Mucosa of descending colon (tissue), 3 donors: ENCODE results near the gene GNAT2. TPM values are rescaled to one million over a fixed set of nuclear protein-coding genes. Genes with fewer than 3 reads are reported as not detected.

Experiments used
- ATAC-seq: fragments of 200-7000 bp; cut with Tn5 transposase; one replicate; pipeline ENCODE4 v1.9.1; 2020; ENCODE audit warnings: mild to moderate bottlenecking, moderate library complexity
- DNase-seq, 3 donors: peaks; one replicate each; pipeline ENCODE4 v3.0.0-alpha.2; 2020
- H3K36me3 ChIP-seq: fragments of 200-600 bp; one replicate; pipeline ENCODE4 v1.8.0; 2021; ENCODE audit warnings: low read depth, mild to moderate bottlenecking
- H3K4me1 ChIP-seq: fragments of 200-600 bp; one replicate; pipeline ENCODE4 v1.8.0; 2021; ENCODE audit warnings: low read depth, mild to moderate bottlenecking
- H3K4me3 ChIP-seq: fragments of 200-600 bp; one replicate; pipeline ENCODE4 v1.8.0; 2021; ENCODE audit warnings: mild to moderate bottlenecking
- H3K9me3 ChIP-seq: fragments of 200-600 bp; one replicate; pipeline ENCODE4 v1.8.0; 2021; ENCODE audit warnings: mild to moderate bottlenecking
- intact Hi-C, 2 donors: fragments of 100-400 bp; cut with DNase I in 1 of 2; cut with micrococcal nuclease in 1 of 2; formaldehyde crosslinking; loops; one replicate each; pipeline versions ENCODE4 v1.11.0 to v1.11.1; 2022; cut with DNase I, micrococcal nuclease
- total RNA-seq, 3 donors: library from RNA; stranded (reverse); fragmentation: NEBNext Ultra II Directional in 2 of 3; extraction: Animal tissue kit (Norgen Biotek cat#: 25700) in 2 of 3; gene quantifications; one replicate each; pipeline versions ENCODE4 v1.2.1 to v1.2.4, GENCODE V29; 2021 to 2023
- TF ChIP-seq, protein P1 (sequence below): fragments of 200-600 bp; IDR thresholded peaks from one replicate; pipeline ENCODE4 v1.8.0; 2022; ENCODE audit warnings: antibody characterized with exemption, mild to moderate bottlenecking
- donor health status: DM: no; HTN: no; CAD: no; lungs with moderate emphysema.
- donor health status: DM: no; HTN: no; CAD: no.
- donor health status: DM: no; HTN: yes; CAD: no.

The GNAT2 gene
- total RNA-seq, 3 donors from 2014 or later: not detected

GRCh38 chr1:109557520-109557919 lies 61.9 kb downstream of the GNAT2 start:
- TF ChIP-seq, protein P1, sequence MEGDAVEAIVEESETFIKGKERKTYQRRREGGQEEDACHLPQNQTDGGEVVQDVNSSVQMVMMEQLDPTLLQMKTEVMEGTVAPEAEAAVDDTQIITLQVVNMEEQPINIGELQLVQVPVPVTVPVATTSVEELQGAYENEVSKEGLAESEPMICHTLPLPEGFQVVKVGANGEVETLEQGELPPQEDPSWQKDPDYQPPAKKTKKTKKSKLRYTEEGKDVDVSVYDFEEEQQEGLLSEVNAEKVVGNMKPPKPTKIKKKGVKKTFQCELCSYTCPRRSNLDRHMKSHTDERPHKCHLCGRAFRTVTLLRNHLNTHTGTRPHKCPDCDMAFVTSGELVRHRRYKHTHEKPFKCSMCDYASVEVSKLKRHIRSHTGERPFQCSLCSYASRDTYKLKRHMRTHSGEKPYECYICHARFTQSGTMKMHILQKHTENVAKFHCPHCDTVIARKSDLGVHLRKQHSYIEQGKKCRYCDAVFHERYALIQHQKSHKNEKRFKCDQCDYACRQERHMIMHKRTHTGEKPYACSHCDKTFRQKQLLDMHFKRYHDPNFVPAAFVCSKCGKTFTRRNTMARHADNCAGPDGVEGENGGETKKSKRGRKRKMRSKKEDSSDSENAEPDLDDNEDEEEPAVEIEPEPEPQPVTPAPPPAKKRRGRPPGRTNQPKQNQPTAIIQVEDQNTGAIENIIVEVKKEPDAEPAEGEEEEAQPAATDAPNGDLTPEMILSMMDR: no peak
- ATAC-seq: no peak
- intact Hi-C loops: no loop called here
- Histone ChIP-seq H3K9me3 (no peaks in the 10 kb centered on the region), H3K36me3 (no peaks in the 10 kb centered on the region), H3K4me3 (no peak overlapping the region), H3K4me1 (peaks cover 30% of the 10 kb centered on the region)
- no peak for DNase-seq

DNA sequence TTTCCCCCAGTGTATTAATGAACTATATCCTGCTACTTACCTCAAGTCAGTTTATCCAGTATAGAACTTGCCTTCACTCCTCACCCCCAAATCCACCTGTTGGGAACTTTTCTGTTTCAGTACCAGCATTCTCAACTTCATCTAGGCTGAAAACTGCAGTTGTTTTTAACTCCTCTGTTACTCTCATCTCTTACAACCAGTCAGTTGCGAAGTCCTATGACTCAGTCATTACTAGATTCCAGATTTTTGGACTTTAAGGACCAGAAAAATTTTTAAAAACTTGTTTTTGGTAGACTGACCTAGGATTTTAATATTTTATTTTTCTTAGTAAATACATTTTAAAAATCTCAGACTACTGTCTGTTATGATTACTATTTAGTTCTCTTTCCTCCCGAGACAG lies 62.9 kb downstream of the GNAT2 start:
- peaks cover 29% of the 10 kb centered on the region for H3K4me1 ChIP-seq
- intact Hi-C loops: no loop called here

More for the DNA sequence above, 62.9 kb downstream of the GNAT2 start:
- DNase-seq: no peak
- ATAC-seq: no peak
- Histone ChIP-seq H3K4me3 (no peak overlapping the region), H3K36me3 (no peaks in the 10 kb centered on the region), H3K9me3 (no peaks in the 10 kb centered on the region)
- TF ChIP-seq, protein P1: no peak

Other genes starting within 250 kb of the GNAT2 start
- 100 to 1,000 TPM in 2 of 3 donors, 10 to 100 TPM in 1; 89.8 to 109 (median 107) TPM for gene SORT1, start 221.7 kb downstream of the GNAT2 start, total RNA-seq
- gene PSMA5, start 193.2 kb downstream of the GNAT2 start, total RNA-seq: 100 to 1,000 TPM in 1 of 3 donors, 10 to 100 TPM in 2; 67.9 to 103 (median 71.0) TPM
- gene SYPL2, start 153.1 kb downstream of the GNAT2 start, total RNA-seq: 1 to 10 TPM in 1 of 3 donors, under 1 TPM in 2; 0.12 to 6.6 (median 0.34) TPM
- 1 to 10 TPM; 2.5 to 4.4 (median 3.5) TPM for gene ATXN7L2, start 135.7 kb downstream of the GNAT2 start, total RNA-seq
- gene CYB561D1, start 125.5 kb downstream of the GNAT2 start, total RNA-seq: 10 to 100 TPM; 16.0 to 18.7 (median 18.1) TPM
- 1 to 10 TPM; 2.2 to 9.9 (median 3.9) TPM for gene AMIGO1, start 109.9 kb downstream of the GNAT2 start, total RNA-seq
- under 1 TPM in 1 of 3 donors, not detected in 2; 0.25 TPM for gene GPR61, start 79.7 kb downstream of the GNAT2 start, total RNA-seq
- 1 to 10 TPM; 6.5 to 8.3 (median 7.6) TPM for gene GNAI3, start 71.0 kb downstream of the GNAT2 start, total RNA-seq
- 10 to 100 TPM; 35.6 to 47.4 (median 40.9) TPM for gene AMPD2, start 221 bp upstream of the GNAT2 start, total RNA-seq
- gene GSTM4, start 36.5 kb upstream of the GNAT2 start, total RNA-seq: 10 to 100 TPM; 63.4 to 96.3 (median 74.2) TPM
- gene GSTM2, start 48.4 kb upstream of the GNAT2 start, total RNA-seq: 10 to 100 TPM; 23.8 to 87.7 (median 41.0) TPM
- gene GSTM1, start 68.2 kb upstream of the GNAT2 start, total RNA-seq: 10 to 100 TPM; 18.0 to 30.6 (median 20.0) TPM
- gene GSTM5, start 92.6 kb upstream of the GNAT2 start, total RNA-seq: 1 to 10 TPM; 2.5 to 6.1 (median 4.8) TPM
- gene GSTM3, start 121.4 kb upstream of the GNAT2 start, total RNA-seq: 10 to 100 TPM in 2 of 3 donors, 1 to 10 TPM in 1; 4.9 to 84.8 (median 12.4) TPM
- 100 to 1,000 TPM; 211 to 539 (median 356) TPM for gene EPS8L3, start 144.3 kb upstream of the GNAT2 start, total RNA-seq